NCI-H748 treated with DMSO at 0.1 percent for 48 hours (cell line): ENCODE results near the gene ARID5A.
"Not testable (repeated sequence)": the region's sequence is repeated elsewhere in the genome, so short reads cannot be mapped to it uniquely, and the experiment has no call there.

Experiments used
- DNase-seq: peaks from one replicate; lab custom pipeline; 2025; lab: John Stamatoyannopoulos, UW

The ARID5A gene

DNA sequence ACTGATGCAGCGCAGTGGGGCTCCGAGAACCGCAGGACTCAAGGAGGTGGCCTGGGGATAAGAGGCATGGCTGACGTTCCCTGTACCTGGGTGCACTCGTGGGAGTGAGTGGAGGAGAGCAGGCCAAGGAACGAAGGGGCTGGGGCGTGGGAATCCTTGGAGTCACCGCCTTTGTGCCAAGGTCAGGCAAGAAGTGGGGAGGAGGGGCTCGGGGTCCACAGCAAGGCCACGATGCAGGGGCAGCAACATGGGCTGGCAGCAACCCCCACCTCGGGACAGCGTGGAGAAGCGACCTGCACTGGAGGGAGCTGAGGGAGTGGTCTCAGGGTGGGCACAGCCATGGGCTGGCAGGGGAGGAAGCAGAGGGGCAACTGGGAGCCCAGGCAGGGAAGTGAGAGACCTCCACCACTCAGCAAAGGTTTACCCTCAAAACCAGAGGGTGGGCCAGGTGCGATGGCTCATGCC is 18.6 kb downstream of the ARID5A start:
- DNase-seq: no peak

DNA sequence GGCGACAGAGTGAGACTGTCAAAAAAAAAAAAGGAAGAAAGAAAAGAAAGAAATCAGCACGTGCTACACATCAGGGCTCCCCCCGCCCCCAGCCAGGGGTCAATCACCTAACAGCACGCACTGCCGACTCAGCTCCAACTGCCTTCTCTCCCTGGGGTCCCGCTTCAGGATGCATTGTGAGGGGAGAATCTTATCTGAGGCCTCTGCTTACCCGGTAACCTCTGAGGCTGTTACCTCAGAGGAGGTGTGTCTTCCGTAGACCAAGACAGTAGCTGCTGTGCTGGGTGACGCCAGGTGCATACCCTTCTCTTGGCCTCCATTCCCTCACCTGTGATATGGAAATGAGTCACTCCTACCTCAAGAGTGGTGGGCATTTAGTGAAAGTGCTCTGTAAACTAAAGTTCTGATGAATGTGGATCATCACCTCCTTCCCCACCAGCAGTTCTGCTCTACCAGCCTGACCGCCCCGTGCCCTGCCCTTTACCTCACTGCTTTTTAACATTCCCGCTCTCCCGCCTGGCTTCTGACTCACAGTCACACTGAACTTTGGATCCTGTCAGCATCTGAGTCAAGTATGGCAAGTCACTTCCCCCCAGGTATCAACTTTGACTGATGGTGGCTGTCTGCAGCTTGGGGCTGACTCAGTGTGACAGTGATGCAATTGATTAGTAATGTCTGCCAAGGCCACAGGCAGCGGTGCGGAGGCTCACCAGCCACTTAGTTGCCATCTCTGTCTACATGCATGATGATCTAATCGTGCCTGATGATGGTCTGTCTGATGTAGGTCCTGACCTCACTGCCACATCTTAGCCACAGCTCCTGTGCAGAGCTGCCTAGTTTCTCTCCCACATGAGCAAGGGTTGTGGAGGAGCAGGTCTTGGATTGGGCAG is 20.1 kb downstream of the ARID5A start:
- no peak for DNase-seq

DNA sequence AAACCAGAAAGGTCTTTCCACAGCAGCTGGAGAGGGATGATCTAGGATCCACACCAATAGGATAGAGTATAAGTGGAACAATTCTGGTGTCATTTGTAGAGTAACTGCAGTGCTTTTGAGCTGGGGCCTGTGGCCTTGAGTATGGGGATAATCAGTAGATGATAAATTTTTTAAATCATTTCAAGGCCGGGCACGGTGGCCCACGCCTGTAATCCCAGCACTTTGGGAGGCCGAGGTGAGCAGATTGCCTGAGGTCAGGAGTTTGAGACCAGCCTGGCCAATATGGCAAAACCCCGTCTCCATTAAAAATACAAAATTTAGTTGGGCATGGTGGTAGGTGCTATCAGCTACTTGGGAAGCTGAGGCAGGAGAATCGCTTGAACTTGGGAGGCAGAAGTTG is 20.9 kb downstream of the ARID5A start:
- not testable (repeated sequence) for DNase-seq

DNA sequence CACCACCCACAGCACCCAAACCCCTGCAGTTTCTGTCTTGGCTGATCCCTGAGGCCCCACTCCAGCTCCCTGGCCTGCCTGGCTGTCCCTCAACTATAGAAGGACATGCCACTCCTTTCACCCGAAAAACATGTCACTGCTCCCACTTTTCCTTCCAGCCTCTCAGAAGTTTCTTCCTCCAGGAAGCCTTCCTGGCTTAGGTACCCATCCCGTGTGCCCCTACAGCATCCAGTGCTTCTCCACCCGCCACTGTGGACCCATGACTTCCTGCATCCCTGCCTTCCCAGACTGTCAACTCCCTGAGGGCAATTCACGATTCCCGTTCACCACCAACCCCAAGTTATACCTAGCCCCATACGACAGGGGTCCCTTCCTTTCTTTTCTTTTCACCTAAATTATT is 21.5 kb downstream of the ARID5A start:
- no peak for DNase-seq

DNA sequence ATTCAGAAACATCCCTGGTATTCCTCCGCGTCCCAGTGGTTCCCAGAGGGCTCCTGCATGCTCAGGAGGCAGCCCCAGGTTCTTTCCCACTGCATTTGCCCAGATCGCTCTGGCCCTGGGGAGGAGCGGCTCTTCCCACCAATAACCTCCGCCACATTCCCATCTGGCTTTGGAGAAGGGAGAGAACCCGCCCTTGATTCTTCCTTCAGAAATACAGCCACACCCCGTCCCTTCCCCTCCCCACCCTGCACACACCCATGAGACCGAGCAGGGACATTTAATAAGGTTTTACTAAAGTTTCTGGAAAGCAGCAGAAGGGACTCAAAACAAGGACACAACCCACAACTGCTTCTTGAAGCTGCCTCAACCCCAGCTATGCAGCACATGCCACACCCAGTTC is 21.9 kb downstream of the ARID5A start:
- no peak for DNase-seq

DNA sequence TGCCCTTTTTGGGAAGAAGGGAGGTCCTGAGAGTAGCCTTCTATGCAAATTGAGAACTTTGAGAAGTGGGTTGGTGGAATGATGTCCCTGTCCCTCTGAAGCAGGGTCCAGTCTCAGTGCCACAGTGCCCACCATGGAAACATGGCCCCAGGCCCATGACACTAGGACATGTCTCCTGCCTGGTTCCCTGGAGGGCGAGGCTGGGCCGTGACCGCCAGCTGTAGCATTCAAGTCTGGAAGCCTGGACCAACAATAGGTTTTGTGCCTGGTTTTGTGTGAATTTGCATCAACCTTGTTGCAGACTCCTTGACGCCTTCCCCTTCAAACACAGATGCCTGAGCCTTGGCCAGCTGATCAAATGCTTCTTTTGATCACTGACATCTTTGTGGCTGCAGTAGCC is 27.5 kb downstream of the ARID5A start:
- DNase-seq: no peak

DNA sequence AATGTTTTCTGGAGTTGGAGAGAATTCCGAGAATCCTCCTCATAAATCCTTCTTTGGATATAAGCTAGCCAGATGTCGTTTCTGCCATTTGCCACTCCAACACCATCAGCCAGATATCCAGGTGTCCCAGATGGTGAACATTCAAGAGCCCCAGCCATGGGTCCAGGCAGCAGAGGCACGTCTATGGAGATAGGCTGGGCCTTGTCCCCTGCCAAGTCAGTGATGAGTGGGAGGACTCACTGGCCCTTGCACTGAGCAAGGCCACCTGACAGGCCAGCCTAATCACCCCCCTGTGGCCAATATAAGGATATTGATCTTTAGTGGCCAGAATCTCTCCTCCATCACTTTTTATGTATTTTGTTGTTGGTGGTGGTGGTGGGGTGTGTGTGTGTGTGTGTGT is 28.0 kb downstream of the ARID5A start:
- DNase-seq: no peak

DNA sequence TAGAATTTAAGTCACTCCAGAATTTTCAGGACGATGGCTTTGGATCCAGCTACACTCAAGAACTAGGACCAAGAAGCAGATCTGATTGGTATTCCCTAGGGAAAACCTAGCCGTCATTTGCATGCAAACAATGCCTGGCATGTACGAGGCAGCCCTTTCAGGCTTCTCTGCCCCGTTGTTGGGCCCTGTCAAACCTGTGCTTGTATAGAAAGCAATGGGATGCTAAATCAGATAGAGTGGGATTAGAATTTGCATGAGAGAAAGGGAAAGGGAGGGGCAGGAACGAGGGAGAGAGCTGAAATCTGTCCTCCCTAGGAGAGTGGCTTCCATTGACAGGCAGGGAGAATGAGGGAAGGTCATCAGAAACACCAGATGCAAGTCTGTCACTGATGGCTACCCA is 28.6 kb downstream of the ARID5A start:
- no peak for DNase-seq

DNA sequence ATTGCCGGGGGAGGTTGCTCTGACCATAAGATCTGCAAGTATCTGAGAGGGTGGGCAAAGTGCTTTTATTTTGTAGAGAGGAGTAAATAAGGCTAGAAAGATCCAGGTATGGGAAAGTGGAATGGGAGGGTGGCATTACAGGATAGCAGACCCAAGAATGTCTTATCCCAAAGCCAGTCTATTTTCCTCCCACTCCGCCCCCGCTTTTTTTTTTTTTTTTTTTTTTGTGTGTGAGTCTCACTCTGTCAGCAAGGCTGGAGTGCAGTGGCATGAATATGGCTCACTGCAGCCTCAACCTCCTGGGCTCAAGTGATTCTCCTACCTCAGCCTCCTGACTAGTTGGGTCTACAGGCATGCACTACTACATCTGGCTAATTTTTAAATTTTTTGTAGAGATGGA is 31.5 kb downstream of the ARID5A start:
- no peak for DNase-seq

DNA sequence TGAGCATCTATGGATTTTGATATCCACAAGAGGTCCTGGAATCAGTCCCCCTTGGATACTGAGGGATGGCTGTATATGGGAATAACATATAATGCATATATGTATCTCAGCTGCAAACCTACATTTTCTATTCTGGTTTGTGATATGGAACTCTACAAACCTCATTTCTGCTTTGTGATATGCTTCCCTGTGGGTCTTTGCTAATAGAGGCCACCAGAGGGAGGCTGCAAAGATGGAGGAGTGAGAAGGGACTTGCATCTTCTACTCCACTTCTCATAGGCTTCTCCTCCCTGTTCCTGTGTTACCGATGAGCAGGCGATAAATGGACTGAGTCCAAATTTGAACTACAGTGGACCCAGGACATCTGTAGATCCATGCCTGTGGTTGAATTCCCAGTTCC is 37.8 kb downstream of the ARID5A start:
- DNase-seq: no peak

DNA sequence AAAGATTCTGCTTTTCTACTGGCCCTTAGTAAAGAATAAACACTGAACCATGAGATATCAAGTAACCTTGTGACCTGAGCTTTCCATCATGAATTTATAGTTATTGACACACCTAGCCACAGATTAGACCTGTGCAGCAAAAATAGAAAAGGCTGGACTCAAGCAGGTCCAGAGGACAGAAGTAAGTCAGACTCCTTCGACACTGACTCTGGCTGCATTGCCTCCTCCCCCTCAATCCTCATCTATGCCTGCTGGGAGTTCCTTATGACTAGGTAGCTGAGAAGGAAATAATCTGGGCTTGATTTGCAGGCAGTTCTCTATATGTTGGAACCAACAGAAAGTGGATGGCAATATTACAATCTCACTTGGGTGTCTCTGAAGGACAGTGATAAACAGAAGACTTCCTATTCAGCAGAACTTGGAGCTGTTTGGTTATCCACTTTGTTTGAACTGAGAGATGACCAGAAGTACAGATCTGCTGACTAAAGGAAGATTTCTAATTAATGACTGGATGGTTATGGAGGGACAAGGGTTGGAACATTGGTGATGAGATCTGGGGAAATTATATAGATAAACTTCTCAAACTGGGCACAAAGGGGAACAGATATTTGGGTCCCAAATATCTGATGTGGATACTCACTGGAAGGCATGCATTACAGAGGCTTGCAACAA is 39.4 kb downstream of the ARID5A start:
- DNase-seq: no peak

DNA sequence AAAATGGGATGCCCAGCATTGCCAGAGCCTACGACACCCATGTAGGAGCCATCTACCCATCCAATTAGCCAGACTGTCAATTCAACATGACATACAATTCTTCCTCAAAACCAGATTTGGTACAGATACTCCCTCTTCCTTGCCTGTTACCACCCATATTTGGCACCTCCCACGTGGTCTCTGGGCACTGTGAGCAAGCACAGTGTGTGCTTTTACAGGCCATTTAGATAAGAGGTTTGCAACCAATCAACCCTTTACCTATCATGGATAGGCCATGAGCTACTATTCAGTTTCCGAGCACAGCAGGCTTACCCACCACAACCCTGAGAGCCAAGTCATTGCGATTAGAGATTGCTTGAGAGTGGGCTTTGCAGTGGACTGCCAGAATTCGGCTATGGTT is 40.9 kb downstream of the ARID5A start:
- DNase-seq: no peak

DNA sequence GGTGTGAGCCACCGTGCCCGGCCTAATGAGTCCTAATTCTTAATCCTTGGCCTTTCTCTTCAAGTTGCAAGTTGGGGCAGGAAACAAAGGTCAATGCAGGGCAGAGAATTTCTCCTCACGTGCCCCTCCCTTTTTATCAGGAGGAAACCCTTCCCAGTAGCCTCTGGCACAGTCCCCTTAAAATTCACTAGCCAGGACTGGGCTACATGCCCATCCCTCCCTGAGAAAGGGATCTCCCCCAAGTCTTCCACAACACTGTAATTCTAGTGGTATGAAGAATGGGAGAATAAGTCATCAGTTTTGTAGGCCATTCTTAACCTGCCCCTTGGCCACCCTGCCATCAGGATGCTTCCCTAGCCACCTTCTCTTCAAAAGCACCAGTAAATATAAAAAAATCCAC is 42.2 kb downstream of the ARID5A start:
- no peak for DNase-seq

DNA sequence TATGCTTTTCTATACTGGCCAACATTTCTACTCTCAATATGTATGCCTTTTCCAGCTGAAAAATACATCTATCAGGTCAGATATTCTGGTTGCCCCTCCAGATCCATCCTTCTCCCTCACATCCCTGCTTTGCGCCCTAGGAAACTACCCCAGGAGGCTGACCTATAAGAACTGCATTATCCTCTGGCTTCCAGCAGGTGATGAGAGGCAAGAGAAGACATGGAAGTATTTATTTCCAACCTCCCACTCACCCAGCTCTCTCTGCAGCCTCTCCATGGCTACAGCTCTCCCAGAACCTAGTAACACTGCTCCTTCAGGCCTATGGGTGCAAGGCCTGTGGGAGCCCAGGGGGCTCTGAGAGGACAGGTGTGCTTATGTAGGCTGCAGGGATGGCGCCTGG is 42.9 kb downstream of the ARID5A start:
- DNase-seq: no peak

DNA sequence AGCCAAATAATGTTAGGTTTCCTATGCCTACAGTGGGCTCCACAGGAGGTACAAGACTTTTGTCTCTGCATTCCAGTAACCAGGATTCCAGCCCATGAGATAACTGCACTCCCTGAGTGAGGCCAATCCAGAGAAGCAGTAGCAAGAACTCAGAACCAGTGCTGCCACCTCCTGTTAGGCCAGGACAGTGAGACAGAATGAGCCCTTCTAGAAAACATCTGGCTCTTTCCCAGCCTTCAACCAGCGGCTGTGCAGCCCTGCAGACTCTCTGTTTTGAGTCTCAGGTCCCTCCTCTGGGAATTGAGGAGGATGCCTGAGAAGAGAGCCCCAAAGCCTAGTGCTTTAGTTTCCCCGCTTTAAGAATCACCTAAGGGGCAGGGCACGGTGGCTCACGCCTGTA is 44.2 kb downstream of the ARID5A start:
- no peak for DNase-seq

DNA sequence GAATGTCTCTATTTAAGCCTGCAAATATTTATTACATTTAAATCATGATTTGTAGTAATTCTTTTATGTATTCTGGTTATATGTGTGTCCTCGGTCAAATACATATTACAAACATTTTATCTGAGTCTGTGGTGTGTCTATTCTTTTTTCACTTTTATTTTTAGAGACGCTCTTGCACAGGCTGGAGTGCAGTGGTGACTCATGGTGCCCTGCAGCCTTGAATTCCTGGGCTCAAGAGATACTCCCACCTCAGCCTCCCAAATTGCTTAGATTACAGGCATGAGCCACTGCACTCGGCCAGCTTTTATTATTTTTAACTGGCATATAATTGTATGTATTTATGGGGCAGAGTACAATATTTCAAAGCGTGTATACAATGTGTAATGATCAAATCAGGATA is 47.5 kb downstream of the ARID5A start:
- no peak for DNase-seq

DNA sequence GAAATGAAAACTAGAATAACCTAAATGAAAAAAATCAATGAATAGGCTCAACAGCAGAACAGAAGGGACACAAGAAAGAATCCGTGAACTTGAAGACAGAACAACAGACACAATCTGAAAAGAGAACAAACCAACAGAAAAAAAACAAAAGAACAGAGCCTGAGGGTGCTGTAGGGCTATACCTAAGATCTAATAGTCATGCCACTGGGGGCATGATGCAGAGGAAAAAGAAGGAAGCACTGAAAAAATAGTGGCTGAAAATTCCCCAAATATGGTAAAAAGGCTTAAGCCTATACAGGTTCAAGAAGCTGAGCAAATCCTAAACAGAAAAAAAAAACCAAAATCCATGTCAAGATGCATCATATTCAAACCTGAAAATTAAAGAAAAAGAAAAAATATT is 51.3 kb downstream of the ARID5A start:
- no peak for DNase-seq

DNA sequence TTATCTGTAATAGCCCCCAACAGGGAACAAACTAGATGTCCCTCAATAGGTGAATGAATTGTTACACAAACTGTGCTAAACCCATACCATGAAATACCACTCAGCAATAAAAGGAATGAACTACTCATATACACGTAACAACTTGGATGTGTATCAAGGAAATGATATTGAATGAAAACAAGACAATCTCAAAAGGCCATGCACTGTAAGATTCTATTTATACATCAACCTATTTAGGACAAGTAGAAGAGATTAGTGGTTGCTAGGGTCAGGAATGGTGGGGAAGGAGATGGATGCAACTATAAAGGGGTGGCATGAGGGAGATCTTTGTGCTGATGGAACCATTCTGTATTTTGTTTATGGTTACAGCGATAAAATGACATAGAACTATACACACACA is 54.5 kb downstream of the ARID5A start:
- DNase-seq: no peak

DNA sequence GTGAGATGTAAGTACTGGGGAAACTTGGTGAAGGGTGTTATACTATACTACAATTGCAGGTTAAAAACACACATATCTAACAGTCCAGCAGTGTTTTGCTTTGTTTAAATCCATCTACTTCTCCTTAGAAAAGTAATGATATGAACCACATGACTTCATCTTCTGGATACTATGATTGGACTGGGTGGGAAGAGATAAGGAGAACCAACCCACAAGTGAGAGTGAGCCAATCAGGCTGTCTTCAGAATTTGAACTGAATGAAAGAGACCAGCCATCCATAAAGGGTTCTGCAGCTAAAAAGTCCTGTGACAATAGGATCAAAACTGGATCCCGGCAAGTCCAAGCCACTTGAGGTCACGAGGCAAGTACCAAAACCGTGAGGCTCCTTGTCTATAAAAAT is 54.9 kb downstream of the ARID5A start:
- DNase-seq: no peak

DNA sequence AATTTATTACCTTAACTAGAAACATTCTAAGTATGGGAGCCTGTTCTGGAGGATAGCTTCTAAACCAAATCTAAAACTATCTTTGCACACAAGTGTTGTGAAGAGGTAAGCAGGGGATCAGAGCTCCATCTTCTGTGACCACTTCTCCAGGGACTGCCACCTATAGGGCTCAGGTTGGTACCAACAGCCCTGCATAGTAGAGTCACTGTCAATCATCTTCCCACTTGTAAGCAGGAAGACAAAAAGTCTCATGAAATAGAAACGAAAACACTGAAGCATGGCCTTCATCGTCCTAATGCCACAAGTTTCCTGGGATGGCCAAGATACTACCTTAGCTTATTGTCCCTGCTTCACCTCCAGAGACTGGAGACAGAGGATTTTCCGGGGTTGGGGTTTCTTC is 57.7 kb downstream of the ARID5A start:
- no peak for DNase-seq

DNA sequence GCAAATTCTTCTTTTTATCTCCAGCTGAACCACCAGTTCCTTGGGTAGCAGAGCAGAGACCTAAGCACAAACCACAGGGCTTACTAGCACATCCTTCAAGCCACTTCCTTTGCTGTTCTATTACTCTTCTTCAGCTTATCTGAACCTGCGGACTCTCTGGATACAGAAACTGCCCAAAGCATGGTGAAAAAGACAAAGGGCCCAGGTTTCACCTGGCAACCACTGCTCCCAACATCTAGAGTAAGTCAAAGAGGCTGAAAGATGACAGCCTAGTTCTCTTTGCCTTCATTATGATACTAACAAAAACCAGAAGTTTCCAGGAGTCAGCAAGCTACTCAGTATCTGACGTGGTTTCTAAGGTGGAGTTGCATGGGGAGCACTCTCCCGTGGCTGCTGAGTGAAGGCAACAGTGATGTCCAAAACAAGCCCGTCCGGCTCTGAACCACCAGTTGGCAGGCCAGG is 58.2 kb downstream of the ARID5A start:
- DNase-seq: no peak

DNA sequence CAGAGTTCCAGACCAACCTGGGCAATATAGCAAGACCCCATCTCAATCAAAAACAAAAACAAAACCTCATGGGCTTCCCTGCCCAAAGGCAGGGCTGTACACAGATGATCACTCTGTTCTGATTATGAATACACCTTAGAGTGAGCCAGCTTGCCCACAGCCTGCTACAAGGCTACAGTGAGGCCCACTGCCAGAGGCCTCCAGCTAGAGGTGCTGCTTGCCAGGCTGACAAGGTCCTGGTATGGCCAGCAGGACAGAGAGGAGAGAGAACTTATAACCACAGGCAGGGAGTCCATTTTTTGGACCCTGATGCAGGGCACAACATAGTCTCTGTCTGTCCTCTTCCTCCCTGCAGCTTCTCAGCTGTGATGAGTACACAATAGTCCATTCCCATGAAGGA is 60.0 kb downstream of the ARID5A start:
- DNase-seq: no peak

DNA sequence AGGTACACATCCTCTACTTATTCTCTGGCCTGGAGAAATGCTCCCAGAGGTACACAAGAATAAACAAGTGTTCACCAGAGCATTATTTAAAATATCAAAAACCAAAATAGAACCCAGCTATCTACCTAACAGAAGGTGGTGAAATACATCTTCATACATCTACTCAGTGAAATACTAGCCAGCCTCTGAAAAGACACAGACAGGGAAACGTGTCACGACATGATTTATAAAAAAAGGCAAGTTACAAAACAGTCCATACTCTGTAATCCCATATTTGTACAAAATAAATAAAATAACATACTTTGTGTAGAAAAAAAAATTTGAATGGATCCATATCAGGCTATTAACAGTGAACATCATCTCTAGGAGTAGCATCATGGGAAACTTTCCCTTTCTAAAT is 63.4 kb downstream of the ARID5A start:
- DNase-seq: no peak
